PFSK-1 (cell line): Measurements from ENCODE around the gene TEX2.

Source experiments
- FOXP2 ChIP-seq: optimal IDR thresholded peaks from 2 replicates; pipeline ENCODE3; 2011; ENCODE audit warnings: borderline replicate concordance, control low read depth, inconsistent platforms; ENCODE audit not compliant: insufficient read depth; ENCODE audit errors: extremely low read length, extremely low read depth
- POLR2AphosphoS5 ChIP-seq: IDR thresholded peaks from 2 replicates; pipeline ENCODE4 v1.6.1; 2012; ENCODE audit warnings: low read depth, mild to moderate bottlenecking, control low read depth, low read length, moderate library complexity
- SIN3A ChIP-seq: IDR thresholded peaks from 2 replicates; pipeline ENCODE4 v1.6.1; 2012; ENCODE audit warnings: mild to moderate bottlenecking, low read length, moderate library complexity, borderline replicate concordance; ENCODE audit not compliant: insufficient read depth
- TAF1 ChIP-seq: IDR thresholded peaks from 2 replicates; pipeline ENCODE4 v1.6.1; 2012; ENCODE audit warnings: low read length, control low read depth, borderline replicate concordance; ENCODE audit not compliant: insufficient read depth
- TF ChIP-seq, protein P1 (sequence below), 2 experiments: IDR thresholded peaks; 2 replicates each; pipeline versions ENCODE4 v1.6.1 to v1.8.0; 2011 to 2012; ENCODE audit warnings: low read depth in 2 of 2, low read length in 2 of 2, control low read depth in 1 of 2, inconsistent platforms in 1 of 2, mild to moderate bottlenecking in 1 of 2, moderate library complexity in 1 of 2; ENCODE audit not compliant: insufficient read depth in 1 of 2

The TEX2 gene

DNA sequence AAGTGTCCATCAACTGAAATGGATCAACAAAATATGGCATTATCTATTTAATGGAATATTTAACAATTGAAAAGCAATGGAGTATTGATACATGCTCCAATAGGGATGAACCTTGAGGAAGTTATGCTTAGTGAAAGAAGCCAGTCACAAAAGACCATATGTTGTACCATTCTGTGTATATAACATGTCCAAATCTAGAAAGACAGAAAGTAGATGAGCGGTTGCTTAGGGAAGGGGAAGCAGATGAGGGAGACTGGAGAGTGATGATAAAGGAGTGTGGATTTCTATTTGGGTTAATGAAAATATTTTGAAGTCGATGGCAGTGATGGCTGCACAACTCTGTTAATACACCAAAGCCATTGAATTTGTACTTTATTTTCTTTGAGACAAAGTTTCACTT lies 124.6 kb downstream of the TEX2 start:
- TF ChIP-seq TAF1 (no peak), FOXP2 (no peak)
- TF ChIP-seq, protein P1, sequence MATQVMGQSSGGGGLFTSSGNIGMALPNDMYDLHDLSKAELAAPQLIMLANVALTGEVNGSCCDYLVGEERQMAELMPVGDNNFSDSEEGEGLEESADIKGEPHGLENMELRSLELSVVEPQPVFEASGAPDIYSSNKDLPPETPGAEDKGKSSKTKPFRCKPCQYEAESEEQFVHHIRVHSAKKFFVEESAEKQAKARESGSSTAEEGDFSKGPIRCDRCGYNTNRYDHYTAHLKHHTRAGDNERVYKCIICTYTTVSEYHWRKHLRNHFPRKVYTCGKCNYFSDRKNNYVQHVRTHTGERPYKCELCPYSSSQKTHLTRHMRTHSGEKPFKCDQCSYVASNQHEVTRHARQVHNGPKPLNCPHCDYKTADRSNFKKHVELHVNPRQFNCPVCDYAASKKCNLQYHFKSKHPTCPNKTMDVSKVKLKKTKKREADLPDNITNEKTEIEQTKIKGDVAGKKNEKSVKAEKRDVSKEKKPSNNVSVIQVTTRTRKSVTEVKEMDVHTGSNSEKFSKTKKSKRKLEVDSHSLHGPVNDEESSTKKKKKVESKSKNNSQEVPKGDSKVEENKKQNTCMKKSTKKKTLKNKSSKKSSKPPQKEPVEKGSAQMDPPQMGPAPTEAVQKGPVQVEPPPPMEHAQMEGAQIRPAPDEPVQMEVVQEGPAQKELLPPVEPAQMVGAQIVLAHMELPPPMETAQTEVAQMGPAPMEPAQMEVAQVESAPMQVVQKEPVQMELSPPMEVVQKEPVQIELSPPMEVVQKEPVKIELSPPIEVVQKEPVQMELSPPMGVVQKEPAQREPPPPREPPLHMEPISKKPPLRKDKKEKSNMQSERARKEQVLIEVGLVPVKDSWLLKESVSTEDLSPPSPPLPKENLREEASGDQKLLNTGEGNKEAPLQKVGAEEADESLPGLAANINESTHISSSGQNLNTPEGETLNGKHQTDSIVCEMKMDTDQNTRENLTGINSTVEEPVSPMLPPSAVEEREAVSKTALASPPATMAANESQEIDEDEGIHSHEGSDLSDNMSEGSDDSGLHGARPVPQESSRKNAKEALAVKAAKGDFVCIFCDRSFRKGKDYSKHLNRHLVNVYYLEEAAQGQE (IDR thresholded peaks at IDR 0.05; ENCODE audit: insufficient read depth in 1 of 2, low read depth in 2 of 2, low read length in 2 of 2), result no peak

DNA sequence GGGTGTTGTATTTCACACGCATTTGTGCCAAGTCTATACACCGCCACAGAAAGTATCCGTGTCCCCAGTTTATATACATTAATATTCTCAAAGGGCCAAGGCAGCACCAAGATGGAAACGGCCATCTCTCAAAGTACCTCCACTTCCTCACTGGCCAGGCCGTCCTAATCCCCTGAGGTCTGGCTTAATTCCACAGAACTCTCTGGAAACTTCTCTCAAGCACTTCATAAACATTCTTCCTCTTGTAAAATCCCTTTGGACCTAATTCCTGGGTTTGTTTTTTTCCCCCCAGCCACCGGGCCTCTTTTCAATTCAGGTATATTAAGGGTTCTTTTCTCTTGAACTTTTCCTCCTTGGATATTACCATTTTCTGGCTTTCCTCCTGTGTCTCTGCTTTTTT lies 128.1 kb downstream of the TEX2 start:
- no peak for TF ChIP-seq FOXP2
- no peak for TF ChIP-seq TAF1
- TF ChIP-seq, protein P1 (IDR thresholded peaks at IDR 0.05; ENCODE audit: insufficient read depth in 1 of 2, low read depth in 2 of 2, low read length in 2 of 2), result no peak
- no peak for TF ChIP-seq POLR2AphosphoS5
- TF ChIP-seq SIN3A, result no peak

DNA sequence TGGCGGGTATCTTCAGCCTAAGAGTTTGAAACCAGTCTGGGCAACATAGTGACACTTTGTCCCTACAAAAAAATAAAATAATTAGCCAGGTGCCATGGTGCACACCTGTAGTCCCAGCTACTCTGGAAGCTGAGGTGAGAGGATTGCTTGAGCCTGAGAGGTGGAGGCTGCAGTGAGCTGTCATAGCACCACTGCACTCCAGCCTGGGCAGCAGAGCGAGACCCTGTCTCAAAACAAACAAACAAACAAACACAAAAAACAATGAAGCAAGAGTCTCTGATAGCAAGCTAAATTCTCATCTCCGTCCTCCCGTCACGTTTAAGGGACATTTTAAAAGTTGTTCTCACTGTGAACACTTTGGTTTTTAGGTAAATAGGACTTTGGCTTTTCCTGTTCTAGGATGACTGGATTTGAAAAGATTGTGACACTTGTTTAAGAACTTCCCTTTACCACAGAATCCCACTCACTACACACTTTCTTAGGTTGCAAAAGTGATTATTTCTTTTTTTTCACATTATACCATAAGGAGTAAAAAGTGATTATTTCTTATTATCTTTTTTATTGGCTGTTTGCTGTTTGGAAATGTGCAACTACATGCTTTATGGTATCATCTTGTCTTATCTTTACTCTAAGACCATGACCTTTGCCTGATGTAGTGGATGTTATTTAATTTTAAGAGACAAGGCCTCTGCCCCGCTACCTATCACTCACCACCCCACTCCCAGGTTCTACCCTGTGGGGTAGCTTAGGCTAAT lies 128.7 kb downstream of the TEX2 start:
- no peak for TF ChIP-seq TAF1
- TF ChIP-seq SIN3A, result no peak
- no peak for TF ChIP-seq FOXP2
- TF ChIP-seq, protein P1 (IDR thresholded peaks at IDR 0.05; ENCODE audit: insufficient read depth in 1 of 2, low read depth in 2 of 2, low read length in 2 of 2), result no peak

DNA sequence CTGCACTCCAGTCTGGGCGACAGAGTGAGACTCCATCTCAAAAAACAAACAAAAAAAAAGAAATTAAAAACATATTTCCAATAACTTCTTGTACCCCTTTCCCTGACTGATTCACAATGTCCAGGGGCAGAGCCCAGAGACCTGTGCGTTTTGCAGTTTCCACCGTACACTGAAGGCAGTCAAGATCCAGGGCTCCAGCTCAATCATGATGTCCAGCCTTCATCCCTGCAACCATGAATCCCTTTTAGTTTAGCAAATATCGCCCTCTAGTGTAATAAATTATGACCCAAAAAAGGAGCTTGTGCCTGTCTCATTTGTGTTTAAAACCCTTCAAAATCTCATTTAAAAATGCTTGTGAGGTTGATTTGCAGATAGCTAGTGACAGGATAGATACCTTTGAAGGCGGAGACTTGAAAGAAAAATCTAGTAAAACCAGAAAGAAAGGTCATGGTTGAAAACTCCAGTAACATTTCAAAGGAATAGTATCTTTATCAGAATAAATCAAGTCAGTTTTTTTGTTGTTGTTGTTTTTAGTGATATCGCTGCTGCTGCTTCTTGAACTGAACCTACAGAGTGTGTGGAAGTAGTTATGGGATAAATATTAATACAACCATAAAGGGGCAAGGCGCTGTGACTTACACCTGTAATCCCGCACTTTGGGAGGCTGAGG lies 129.4 kb downstream of the TEX2 start:
- TF ChIP-seq, protein P1 (IDR thresholded peaks at IDR 0.05; ENCODE audit: insufficient read depth in 1 of 2, low read depth in 2 of 2, low read length in 2 of 2), result no peak
- TF ChIP-seq SIN3A (no peak), FOXP2 (no peak), POLR2AphosphoS5 (no peak), TAF1 (no peak)
